ENCODE measurements around the gene CLDN15.
"Not testable (repeated sequence)": the region's sequence is repeated elsewhere in the genome, so short reads cannot be mapped to it uniquely, and the experiment has no call there.

Gene CLDN15, protein sequence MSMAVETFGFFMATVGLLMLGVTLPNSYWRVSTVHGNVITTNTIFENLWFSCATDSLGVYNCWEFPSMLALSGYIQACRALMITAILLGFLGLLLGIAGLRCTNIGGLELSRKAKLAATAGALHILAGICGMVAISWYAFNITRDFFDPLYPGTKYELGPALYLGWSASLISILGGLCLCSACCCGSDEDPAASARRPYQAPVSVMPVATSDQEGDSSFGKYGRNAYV

DNA sequence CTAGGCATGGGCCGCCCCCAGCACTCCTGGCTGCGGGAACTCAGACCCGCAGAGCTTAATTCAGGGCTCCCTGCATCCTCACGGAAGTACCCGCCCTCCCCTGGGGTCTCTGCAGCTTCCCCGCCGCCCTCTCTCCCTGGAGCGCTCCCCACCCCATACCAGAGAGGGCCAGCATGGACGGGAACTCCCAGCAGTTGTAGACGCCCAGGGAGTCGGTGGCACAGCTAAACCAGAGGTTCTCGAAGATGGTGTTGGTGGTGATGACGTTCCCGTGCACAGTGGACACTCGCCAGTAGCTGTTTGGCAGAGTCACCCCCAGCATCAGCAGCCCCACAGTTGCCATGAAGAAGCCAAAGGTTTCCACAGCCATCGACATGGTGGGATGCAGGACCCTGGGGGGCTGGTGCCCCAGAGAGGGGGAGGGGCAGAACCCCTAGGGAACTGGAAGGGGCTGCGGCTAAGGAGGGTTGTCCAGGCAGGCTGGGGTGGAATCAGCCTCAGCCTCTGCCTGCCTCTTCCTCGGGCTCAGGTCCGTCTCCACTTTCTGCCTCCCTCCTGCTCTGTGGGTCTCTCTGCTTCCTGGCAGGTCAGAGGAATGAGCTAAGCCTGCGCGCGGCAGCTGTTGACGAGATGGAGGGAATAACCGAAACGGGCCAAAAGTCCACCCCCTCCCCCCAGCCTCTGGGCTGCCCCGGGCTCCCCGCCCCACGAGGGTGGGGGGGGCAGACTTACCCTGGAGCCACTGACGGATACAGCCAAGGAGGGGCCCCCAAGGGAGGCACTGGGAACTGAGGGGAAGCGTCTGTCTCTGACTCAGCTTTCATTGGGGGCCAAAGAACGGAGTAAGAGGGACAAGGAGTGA, at the start of gene CLDN15:
TSS of gene CLDN15 (minus strand) at position 597 of the 862 bp plus-strand sequence. CDS start at position 376, 221 bp downstream.
- FAIRE-seq (no peak), DNase-seq (ENCODE audit: insufficient read length, low spot score) (no peak)
- no peak for TF ChIP-seq POLR2A (IDR thresholded peaks at IDR 0.05; ENCODE audit: low read depth, low read length)

DNA sequence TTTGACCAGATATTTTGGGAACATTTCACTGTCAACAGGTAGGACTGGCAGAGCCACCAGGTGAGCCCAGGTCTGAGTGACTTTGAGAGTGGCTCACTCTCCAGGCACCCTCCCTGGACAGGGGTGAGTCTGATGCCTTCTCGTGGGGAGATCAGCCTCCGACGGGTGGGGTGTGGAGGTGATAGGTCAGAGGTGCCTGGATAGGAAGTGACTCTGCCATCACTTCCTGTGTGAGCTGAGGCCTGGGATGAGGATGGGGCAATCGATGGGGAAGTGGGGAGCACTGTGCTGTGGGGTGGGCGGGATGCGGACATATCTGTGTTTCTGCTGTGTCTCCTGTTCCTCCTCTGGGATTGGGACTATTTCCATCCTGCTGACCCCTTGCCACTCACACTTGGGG, 49.4 kb upstream of the CLDN15 start:
- DNase-seq (ENCODE audit: insufficient read length, low spot score) (no peak), FAIRE-seq (no peak)
- no peak for TF ChIP-seq POLR2A (IDR thresholded peaks at IDR 0.05; ENCODE audit: low read depth, low read length)

DNA sequence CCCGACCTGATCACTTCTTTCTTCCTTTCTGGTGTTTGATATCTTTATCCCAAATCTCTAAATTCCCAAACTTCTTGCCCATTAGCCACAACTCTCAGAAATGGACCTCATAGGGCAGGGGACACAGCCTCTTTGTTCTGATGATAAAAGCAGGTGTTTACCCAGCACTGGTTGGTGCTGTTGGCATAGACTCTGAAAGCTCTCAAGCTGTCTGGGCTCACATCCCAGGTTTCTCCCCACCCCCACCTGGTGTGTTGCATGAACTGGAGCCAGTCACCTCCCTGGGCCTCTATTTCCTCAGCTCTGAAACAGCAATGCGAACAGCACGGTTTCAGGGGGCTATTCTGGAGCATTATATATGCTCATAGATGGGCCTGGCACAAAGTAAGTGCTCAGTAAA, 48.3 kb upstream of the CLDN15 start:
- not testable (repeated sequence) for DNase-seq (ENCODE audit: insufficient read length, low spot score); FAIRE-seq

DNA sequence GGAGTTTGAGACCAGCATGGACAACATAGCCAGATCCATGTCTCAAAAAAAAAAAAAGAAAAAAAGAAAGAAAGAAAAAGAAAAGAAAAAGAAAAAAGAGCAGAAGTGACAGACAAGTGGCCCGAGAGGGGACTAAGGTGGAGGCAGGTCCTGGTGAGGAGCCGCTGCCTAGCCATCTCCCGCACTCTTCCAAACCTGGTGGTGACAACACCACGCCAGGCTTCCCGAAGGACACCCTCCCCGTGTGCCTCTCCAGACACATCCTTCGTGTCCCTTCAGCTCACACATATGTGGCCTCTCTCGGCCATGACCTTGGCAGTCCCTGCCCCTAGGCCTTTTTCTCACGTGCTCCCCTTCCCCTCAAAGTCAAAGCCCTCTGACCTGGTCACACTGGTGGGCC, 47.6 kb upstream of the CLDN15 start:
- FAIRE-seq (no peak), DNase-seq (ENCODE audit: insufficient read length, low spot score) (no peak)

DNA sequence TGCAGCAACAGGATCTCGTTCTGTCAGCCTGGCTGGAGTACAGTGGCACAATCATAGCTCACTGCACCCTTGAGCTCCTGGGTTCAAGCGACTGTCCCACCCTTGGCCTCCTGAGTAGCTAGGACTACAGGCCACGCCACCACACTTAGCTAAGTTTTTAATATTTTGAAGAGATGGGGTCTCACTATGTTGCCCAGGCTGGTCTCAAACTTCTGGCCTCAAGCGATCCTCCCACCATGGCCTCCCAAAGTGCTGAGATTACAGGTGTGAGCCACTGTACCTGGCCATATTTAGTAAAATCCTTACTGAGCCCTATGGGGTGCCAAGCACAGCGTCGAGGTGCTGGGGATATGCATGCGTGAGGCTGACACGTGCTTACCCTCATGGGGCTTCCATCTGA, 43.3 kb upstream of the CLDN15 start:
- not testable (repeated sequence) for FAIRE-seq; DNase-seq (ENCODE audit: insufficient read length, low spot score)

More for the DNA sequence above, 47.6 kb upstream of the CLDN15 start:
- no peak for TF ChIP-seq POLR2A (IDR thresholded peaks at IDR 0.05; ENCODE audit: low read depth, low read length)

DNA sequence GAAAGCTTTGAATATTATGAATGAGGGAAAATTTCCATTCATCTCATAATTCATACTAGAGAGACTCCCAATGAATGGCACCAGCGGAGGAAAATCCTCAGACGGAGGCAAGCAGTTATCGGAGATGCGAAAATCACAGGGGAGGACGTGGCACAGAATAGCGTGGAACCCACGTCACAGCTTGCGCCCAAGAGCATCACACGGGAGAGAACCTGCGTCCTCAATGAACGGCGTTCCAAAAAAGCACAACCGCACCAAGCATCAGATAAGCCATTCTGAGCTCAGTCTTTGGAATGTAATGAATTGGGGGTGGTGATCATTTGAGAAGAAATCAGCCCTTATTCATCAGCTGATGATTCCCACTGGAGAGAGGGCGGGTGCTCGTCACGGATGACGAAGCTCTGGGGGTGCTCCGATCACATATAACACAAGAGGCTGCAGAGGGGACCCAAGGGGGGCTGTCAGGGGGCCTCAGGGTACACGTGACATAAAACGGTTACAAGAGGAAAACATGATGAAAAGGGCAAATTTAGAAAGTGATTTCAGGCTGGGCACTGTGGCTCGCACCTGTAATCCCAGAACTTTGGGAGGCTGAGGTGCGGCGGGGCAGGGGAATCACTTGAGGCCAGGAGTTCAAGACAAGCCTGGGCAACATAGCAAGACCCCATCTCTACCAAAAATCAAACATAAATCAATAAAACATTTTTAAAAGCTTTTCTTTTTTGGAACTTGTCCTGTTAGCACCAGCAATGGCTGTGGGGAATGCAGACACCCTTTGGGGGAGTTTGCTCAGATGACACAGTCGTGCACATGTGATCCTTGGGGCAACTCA, 41.1 kb upstream of the CLDN15 start:
- no peak for FAIRE-seq
- TF ChIP-seq POLR2A (IDR thresholded peaks at IDR 0.05; ENCODE audit: low read depth, low read length), result no peak
- no peak for DNase-seq (ENCODE audit: insufficient read length, low spot score)

DNA sequence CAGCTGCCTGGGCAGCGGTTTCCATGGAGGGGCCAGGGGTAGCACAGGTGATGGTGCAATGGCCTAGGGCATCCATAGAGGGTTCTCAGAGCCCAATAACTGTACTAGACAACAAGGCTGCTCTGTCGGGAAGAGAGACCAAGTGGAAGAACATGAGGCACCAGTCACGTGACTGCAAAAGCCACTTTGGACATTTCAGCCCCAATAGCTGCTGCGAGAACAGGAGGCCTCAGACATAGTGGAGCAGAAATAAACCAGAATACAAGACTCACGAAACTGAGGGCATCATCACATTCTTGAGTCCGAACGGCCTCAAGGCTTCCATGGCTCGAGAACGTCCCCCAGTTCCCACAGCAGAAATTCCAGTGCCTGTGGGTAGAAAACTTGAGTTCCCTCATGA, 39.6 kb upstream of the CLDN15 start:
- FAIRE-seq (no peak), DNase-seq (ENCODE audit: insufficient read length, low spot score) (no peak)
- TF ChIP-seq POLR2A (IDR thresholded peaks at IDR 0.05; ENCODE audit: low read depth, low read length), result no peak

DNA sequence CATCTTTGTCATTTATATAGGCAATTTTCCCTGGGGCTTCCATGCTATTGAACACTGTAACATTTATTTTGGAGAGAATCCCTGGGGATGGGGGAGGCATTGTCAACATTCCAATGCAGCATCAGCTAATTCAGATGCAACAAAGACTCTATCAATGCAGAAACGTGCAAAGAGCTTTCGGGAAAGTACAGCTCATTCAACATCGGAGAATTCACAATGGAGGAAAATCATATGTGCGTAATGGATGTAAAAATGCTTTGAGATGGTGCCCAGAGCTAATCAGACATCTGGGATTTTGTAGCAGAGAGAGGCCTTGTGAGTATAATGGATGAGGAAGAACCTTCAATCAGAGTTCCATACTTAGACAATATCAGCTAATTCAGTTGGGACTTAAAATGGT, 35.6 kb upstream of the CLDN15 start:
- TF ChIP-seq POLR2A (IDR thresholded peaks at IDR 0.05; ENCODE audit: low read depth, low read length), result no peak
- FAIRE-seq (no peak), DNase-seq (ENCODE audit: insufficient read length, low spot score) (no peak)

DNA sequence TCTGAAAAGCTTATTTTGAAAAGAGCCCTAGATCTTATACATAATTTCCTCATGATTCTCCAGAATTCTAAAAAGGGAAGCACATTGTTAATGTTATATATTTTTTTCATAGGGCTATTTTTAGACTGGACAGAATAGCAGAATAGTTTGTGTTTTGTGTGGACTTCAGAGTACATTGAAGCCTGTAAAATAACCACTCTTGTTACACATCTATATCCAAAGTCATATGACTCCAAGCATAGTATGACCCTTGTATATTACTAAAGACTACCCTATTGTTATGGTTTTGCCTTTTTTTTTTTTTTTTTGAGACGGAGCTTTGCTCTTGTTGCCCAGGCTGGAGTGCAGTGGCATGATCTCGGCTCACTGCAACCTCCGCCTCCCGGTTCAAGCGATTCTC, 33.4 kb upstream of the CLDN15 start:
- DNase-seq (ENCODE audit: insufficient read length, low spot score) (no peak), FAIRE-seq (no peak)
- no peak for TF ChIP-seq POLR2A (IDR thresholded peaks at IDR 0.05; ENCODE audit: low read depth, low read length)

DNA sequence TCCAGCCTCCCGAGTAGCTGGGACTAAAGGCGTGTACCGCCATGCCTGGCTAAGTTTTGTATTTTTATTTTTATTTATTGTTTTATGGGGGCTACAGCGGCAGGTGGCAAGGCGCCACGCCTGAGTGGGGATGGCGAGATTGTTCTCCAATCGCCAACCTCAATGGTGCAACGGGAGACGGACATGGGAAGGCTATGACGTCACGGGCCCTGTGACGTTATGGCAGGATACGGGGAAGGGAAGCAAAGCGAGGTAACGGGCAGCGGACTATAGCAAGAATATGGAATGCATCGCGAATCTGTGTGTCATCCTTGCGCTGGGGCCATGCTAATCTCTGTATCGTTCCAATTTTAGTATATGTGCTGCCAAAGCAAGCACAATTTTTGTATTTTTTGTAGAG, 32.1 kb upstream of the CLDN15 start:
- no peak for DNase-seq (ENCODE audit: insufficient read length, low spot score)
- TF ChIP-seq POLR2A (IDR thresholded peaks at IDR 0.05; ENCODE audit: low read depth, low read length), result no peak
- no peak for FAIRE-seq

DNA sequence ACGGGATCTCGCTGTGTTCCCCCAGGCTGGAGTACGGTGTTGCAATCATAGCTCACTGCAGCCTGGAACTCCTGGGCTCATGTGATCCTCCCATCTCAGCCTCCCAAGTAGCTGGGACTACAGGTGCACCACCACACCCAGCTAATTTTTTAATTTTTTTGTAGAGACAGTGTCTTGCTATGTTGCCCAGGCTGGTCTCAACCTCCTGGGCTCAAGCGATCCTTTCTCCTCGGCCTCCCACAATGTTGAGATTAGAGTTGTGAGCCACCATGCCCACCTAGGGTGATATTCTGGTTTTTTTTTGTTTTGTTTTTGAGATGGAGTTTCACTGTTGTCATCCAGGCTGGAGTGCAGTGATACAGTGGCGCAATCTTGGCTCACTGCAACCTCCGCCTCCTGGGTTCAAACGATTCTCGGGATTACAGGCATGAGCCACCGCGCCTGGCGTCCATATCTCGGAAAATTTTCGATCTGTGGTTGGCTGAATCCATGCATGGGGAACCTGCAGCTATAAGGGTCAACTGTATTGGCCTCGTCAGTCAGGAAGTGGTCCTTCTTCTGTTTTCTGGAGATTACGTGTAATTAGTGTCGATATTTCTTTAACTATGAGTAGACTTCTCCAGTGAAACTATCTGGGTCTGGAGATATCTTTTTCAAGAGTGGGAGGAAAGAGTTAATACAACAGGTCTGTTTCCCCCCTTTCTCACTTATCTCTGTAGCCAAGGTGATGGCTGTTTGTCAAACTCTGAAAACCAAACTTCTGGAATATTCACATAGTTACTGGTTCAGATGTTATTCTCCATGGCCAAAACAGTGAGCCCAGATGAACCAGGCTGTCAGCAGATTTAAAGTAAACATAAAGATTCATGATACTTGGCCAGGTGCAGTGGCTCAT, 28.3 kb upstream of the CLDN15 start:
- no peak for FAIRE-seq
- TF ChIP-seq POLR2A (IDR thresholded peaks at IDR 0.05; ENCODE audit: low read depth, low read length), result no peak

DNA sequence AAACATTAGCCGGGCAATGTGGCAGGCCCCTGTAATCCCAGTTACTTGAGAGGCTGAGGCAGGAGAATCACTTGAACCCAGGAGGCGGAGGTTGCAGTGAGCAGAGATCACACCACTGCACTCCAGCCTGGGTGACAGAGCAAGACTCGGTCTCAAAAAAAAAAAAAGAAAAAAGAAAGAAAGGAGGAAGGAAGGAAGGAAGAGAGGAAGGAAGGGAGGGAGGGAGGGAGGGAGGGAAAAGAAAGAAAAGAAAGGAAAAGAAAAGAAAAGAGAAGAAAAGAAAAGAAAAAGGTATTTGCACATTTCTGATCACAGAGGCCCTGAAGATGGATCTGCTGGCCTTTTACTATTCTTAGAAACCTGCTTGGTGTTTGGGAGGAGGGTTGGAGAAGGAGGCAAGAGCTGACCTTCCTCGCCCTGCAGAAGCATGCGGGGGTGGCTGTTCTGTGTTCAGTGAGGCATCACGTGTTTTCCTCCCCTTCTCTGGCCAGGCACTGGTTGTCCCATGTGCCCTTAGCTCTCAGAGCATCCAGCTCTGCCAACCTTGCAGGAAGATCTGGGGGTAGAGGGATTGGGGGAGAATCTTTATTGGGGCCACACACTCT, 26.6 kb upstream of the CLDN15 start:
- FAIRE-seq; DNase-seq (ENCODE audit: insufficient read length, low spot score): not testable (repeated sequence)

More for the DNA sequence above, 28.3 kb upstream of the CLDN15 start:
- no peak for DNase-seq (ENCODE audit: insufficient read length, low spot score)

DNA sequence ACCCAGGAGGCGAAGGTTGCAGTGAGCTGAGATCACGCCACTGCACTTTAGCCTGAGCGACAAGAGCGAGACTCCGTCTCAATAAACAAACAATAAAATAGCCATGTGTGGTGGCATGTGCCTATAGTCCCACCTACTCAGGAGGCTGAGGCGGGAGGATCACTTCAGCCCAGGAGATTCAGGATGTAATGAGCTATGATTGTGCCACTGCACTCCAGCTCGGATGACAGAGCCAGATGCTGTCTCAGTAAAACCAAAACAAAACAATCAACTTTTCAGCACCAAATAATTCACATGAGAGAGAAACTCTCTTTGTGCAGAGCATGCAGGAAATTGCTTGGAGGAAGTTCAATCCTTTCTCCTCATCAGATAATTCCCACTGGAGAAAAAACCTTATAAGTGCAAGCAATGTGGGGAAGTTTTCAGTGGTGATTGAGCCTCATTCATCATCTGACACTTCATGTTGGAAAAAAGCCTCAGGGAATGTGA, 20.7 kb upstream of the CLDN15 start:
- no peak for TF ChIP-seq POLR2A (IDR thresholded peaks at IDR 0.05; ENCODE audit: low read depth, low read length)
- DNase-seq (ENCODE audit: insufficient read length, low spot score), result no peak
- FAIRE-seq, result no peak

Measured in H54 (cell line).